HS-27A (cell line): ENCODE measurements around the gene SLC36A1.
"Not testable (repeated sequence)": the region's sequence is repeated elsewhere in the genome, so short reads cannot be mapped to it uniquely, and the experiment has no call there.

ENCODE experiments used
- DNase-seq: peaks from one replicate; pipeline ENCODE4 v3.0.0-alpha.2; 2012; ENCODE audit warnings: low read depth, missing footprints

The SLC36A1 gene

GRCh38 chr5:151447174-151448037 is at the start of gene SLC36A1:
Gene SLC36A1 (plus strand): TSS chr5:151447603. CDS start chr5:151458793, 11,190 bp downstream.
- DNase-seq, result peak; percentile 45

- DNase-seq, result no peak
These were observed 41.9 kb upstream of the SLC36A1 start for GRCh38 chr5:151405334-151406160.

GRCh38 chr5:151406322-151406947 is 41.0 kb upstream of the SLC36A1 start:
- no peak for DNase-seq

GRCh38 chr5:151408591-151409230 is 38.7 kb upstream of the SLC36A1 start:
- DNase-seq, result no peak

GRCh38 chr5:151413800-151414199 is 33.6 kb upstream of the SLC36A1 start:
- DNase-seq, result no peak

- no peak for DNase-seq
These were observed 32.9 kb upstream of the SLC36A1 start for GRCh38 chr5:151414536-151414935.

GRCh38 chr5:151417712-151418111 is 29.7 kb upstream of the SLC36A1 start:
- no peak for DNase-seq

GRCh38 chr5:151420127-151420526 is 27.3 kb upstream of the SLC36A1 start:
- DNase-seq, result no peak

- DNase-seq, result no peak
These were observed 22.4 kb upstream of the SLC36A1 start for GRCh38 chr5:151424892-151425523.

GRCh38 chr5:151426347-151426746 is 21.1 kb upstream of the SLC36A1 start:
- DNase-seq, result not testable (repeated sequence)

GRCh38 chr5:151427258-151427657 is 20.1 kb upstream of the SLC36A1 start:
- DNase-seq, result no peak

- DNase-seq, result no peak
These were observed 16.7 kb upstream of the SLC36A1 start for GRCh38 chr5:151430731-151431130.

GRCh38 chr5:151431666-151432065 is 15.7 kb upstream of the SLC36A1 start:
- DNase-seq, result no peak

- DNase-seq, result no peak
These were observed 15.2 kb upstream of the SLC36A1 start for GRCh38 chr5:151432210-151432609.

GRCh38 chr5:151434570-151435237 is 12.7 kb upstream of the SLC36A1 start:
- no peak for DNase-seq

GRCh38 chr5:151448038-151448985 is 909 bp downstream of the SLC36A1 start:
- DNase-seq, result no peak

- no peak for DNase-seq
These were observed 1.9 kb downstream of the SLC36A1 start for GRCh38 chr5:151449297-151449696.

- DNase-seq, result no peak
These were observed 2.4 kb downstream of the SLC36A1 start for GRCh38 chr5:151449839-151450238.

GRCh38 chr5:151450605-151451004 is 3.2 kb downstream of the SLC36A1 start:
- no peak for DNase-seq
